Brain microvascular endothelial cell (primary cell): ENCODE measurements around the gene SUPT3H.

ENCODE experiments used
- DNase-seq: peaks from one replicate; pipeline ENCODE4 v3.0.0-alpha.2; 2020
- H3K27ac ChIP-seq: fragments of 250-450 bp; sonication (Bioruptor Pico); 2 replicates; pipeline ENCODE4 v1.5.1; 2020; ENCODE audit warnings: mild to moderate bottlenecking, moderate library complexity
- H3K27me3 ChIP-seq: fragments of 250-450 bp; sonication (Bioruptor Pico); replicated peaks from 2 replicates; pipeline ENCODE4 v1.5.1; 2020; ENCODE audit warnings: mild to moderate bottlenecking
- H3K36me3 ChIP-seq: fragments of 250-450 bp; sonication (Bioruptor Pico); replicated peaks from 2 replicates; pipeline ENCODE4 v1.5.1; 2020; ENCODE audit warnings: mild to moderate bottlenecking
- H3K4me3 ChIP-seq: 2 replicates; pipeline ENCODE4 v1.5.1; 2011; ENCODE audit warnings: low read depth, mild to moderate bottlenecking, control low read depth, low read length, moderate library complexity
- in situ Hi-C: cut with HindIII; loops from 2 replicates; pipeline ENCODE4 v1.10.0; 2017; ENCODE audit warnings: low sequenced_read_pairs, low pct_ligation_motif_present
- TF ChIP-seq, protein P1 (sequence below): IDR thresholded peaks from 2 replicates; pipeline ENCODE4 v1.5.1; 2011; ENCODE audit warnings: low read depth, mild to moderate bottlenecking, moderate library complexity, low read length, control low read depth, inconsistent platforms; ENCODE audit errors: missing control alignments

The SUPT3H gene

DNA sequence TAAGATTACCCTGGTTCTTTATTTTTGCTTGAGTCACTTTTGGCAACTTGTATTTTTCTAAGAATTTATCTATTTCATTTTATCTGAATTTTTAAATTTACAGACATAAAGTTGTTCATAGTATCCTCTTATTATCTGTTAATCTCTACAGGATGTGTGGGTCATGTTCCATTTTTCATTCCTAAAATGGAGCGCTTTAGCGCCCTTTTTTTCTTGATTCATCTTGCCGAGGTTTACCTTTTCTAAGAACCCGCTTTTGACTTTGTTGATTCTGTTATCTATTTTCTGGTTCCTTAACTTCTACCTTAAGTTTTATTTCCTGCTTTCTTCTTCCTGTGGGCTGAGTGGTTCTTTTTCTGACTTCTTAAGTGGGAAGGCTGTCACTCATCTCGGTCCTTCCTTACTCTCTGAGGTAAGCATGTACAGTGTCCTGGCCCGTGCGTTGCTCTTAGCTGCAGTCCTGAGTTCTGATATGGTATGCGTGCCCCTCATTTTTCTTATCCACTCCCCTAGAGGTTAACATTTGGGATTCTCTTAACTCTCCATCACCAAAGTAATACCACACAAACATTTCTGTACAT is 590.4 kb downstream of the SUPT3H start:
- Histone ChIP-seq H3K27ac (no peak overlapping the region), H3K4me3 (no peak overlapping the region), H3K36me3 (no peaks in the 10 kb centered on the region), H3K27me3 (no peaks in the 10 kb centered on the region)
- in situ Hi-C loops, result no loop called here
- TF ChIP-seq, protein P1, sequence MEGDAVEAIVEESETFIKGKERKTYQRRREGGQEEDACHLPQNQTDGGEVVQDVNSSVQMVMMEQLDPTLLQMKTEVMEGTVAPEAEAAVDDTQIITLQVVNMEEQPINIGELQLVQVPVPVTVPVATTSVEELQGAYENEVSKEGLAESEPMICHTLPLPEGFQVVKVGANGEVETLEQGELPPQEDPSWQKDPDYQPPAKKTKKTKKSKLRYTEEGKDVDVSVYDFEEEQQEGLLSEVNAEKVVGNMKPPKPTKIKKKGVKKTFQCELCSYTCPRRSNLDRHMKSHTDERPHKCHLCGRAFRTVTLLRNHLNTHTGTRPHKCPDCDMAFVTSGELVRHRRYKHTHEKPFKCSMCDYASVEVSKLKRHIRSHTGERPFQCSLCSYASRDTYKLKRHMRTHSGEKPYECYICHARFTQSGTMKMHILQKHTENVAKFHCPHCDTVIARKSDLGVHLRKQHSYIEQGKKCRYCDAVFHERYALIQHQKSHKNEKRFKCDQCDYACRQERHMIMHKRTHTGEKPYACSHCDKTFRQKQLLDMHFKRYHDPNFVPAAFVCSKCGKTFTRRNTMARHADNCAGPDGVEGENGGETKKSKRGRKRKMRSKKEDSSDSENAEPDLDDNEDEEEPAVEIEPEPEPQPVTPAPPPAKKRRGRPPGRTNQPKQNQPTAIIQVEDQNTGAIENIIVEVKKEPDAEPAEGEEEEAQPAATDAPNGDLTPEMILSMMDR, result no peak
- no peak for DNase-seq

GRCh38 chr6:44785130-44785529 is 592.6 kb downstream of the SUPT3H start:
- DNase-seq, result no peak
- Histone ChIP-seq H3K4me3 (no peak overlapping the region), H3K27me3 (no peaks in the 10 kb centered on the region), H3K27ac (no peak overlapping the region), H3K36me3 (no peaks in the 10 kb centered on the region)
- TF ChIP-seq, protein P1, result no peak
- in situ Hi-C loops, result no loop called here

GRCh38 chr6:44784195-44784594 is 593.5 kb downstream of the SUPT3H start:
- no peaks in the 10 kb centered on the region for H3K36me3 ChIP-seq
- H3K27ac ChIP-seq, result no peak overlapping the region
- H3K4me3 ChIP-seq, result no peak overlapping the region
- no peak for DNase-seq
- H3K27me3 ChIP-seq, result no peaks in the 10 kb centered on the region
- TF ChIP-seq, protein P1, result no peak
- in situ Hi-C loops, result no loop called here

- H3K36me3 ChIP-seq, result no peaks in the 10 kb centered on the region
- TF ChIP-seq, protein P1, result no peak
- H3K4me3 ChIP-seq, result no peak overlapping the region
- in situ Hi-C loops, result no loop called here
- H3K27me3 ChIP-seq, result no peaks in the 10 kb centered on the region
- no peak for DNase-seq
- no peak overlapping the region for H3K27ac ChIP-seq
These were observed 594.8 kb downstream of the SUPT3H start for GRCh38 chr6:44782892-44783291.

DNA sequence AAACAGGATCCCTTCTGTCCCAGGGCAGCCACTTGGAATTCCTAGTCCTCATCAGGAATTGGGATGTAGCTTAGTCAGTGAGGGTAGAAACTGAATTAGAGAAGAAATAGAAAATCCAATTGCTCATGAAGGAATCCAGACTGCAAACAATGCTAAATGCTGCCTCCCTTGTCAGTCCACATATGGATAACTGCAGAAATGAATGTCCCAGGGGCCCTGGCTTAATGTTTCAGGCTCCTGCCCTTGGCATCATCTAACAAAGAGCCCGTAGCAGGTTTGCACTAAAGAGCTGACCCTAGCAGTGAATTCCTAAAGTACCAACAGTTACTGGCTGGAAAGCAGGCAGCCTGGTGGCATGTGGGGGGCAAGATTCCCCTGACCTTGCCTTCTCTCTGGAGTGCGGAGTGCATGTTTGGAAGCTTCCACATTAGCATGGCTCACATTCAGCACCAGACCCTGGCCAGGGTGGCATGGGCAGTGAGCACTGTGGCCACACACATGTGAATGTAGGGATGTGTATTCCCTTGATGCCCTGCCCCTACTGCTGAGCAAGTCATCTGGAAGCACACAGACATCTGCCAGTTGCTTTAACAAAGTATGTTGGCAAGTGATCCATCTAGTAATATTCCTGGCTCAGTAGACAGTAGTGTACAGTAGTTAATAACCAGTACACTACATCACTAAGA is 595.7 kb downstream of the SUPT3H start:
- in situ Hi-C loops, result no loop called here

More for the DNA sequence above, 595.7 kb downstream of the SUPT3H start:
- Histone ChIP-seq H3K36me3 (no peaks in the 10 kb centered on the region), H3K27me3 (no peaks in the 10 kb centered on the region), H3K4me3 (no peak overlapping the region), H3K27ac (no peak overlapping the region)
- no peak for DNase-seq
- TF ChIP-seq, protein P1, result no peak
